Ammon's horn (tissue), 1 donor: Measurements from ENCODE around the gene LEAP2.

Experiments used
- DNase-seq: peaks from one replicate; pipeline ENCODE4 v3.0.0-alpha.2; 2016; ENCODE audit warnings: low spot score

The LEAP2 gene

DNA sequence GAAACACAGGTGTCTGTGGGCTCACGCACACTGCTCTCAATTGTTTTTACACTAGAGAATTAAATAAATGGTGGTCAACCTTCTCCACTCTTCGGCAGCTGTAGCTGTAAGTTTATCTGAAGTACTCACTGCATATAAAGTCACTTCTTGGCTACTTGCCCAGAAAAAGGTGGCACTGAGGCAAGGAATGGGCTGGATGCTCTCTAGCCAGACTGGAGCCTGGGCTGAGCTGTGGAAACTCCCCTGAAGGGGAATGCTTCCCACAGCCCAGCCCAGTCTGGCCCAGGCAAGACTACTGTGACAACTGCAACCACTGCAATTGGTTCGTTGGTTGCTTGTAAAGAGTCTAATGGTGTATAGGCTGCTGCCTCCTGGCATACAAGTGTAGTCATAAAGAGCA, 4.5 kb downstream of the LEAP2 start:
- peak; percentile 41 for DNase-seq

DNA sequence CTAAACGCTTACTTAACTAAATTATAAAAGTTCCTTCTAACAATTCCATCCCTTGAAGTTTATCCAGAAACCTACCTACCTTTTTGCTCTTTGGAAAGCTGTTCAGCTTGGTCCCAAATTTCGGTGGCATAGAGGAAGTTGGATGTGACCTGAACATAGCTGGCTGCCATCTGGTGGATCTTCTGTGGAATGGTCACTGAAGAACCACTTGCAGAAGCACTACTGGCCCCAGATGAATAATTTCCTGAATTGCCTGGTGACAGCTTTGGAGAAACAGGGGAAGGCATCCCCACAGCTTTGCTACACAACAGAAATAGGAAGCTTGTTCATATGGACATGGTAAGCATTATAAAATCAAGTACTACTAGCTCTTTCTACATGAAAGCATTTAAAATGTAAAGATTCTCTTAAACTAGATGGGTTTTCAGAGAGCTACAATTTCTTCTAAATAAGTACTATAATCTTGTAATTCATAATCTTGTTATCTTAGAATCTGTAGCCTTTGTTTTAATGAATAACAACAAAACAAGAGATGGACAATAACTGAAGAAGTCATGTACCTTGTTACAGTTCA, 9.9 kb downstream of the LEAP2 start:
- peak; percentile 91 for DNase-seq

GRCh38 chr5:132884548-132884947, 11.1 kb downstream of the LEAP2 start:
- no peak for DNase-seq

DNA sequence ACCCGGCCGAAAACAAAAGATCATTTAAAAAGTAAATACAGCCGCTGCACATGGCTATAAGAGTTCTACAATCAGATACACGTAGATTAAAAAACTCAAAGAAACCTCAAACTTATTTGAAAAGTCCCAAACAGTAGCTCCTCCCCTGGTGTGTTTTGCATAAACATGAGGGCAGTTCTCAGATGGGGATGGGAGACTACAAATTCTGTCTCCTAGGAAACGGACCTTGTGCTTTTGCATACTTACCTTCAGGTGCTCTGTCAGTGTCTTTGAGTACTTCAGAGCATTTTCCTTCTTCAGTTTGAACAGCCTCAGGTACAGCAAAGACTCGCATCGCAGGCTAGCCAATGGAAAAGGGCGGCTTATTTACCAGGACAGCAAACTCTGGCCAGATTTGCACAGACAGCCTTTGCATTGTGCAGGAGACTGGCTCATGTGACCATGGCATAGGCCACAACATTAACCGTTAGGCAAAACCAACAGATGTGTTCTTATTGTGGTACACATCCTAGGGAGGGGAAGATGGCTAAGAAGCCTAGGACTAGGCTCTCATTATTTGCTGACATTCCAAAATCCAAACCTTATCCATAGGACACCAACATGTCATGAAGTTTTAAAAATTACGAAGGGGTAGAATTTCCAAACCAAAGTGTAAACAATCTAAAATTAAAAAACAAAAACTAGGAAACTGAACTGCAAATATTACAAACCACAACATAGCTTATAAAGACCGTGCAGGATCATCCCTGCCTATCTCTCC, 12.8 kb downstream of the LEAP2 start:
- DNase-seq: no peak

DNA sequence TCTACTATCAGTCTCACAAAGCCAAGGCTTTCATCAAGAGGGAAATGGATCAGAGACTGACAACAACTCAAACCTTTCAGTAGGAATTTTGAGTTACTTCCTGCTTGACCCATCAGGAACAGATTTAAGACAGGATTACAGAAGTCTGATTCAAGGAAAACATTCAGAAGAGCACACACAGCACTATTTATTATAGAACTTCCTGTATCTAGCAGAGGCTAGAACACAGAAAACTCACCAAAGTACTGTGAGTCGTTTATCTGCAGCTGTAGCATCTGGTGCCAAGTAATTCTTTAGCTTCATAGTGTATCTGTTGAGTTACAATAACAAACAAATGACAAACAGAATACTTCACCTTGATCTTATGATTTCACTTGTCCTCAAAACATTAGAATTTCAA, 13.8 kb downstream of the LEAP2 start:
- DNase-seq: no peak

GRCh38 chr5:132889501-132889900, 16.0 kb downstream of the LEAP2 start:
- no peak for DNase-seq

GRCh38 chr5:132890817-132891216, 17.3 kb downstream of the LEAP2 start:
- DNase-seq: no peak

- DNase-seq: no peak
Observed at GRCh38 chr5:132895719-132896305, 22.3 kb downstream of the LEAP2 start.

GRCh38 chr5:132896685-132897084, 23.2 kb downstream of the LEAP2 start:
- DNase-seq: no peak

- no peak for DNase-seq
Observed at GRCh38 chr5:132898094-132898493, 24.6 kb downstream of the LEAP2 start.

DNA sequence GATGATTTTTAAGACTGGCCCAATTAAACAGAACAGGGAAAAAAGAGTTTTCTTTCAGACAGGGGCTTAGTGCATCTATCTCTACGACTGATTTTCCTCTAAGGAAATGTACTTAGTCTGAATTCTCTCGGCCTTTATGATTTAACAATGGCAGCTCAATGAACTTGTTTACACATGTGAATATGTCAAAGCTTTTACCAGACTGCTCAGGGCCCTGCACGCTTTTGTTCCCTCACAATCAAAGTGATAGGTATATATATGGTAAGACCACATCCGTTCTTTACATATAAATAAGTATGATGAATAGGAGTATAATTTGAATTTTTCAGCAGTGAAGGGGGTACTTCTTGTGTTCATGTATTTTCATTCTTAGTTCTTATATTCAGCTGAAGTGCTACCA, 27.6 kb downstream of the LEAP2 start:
- no peak for DNase-seq

DNA sequence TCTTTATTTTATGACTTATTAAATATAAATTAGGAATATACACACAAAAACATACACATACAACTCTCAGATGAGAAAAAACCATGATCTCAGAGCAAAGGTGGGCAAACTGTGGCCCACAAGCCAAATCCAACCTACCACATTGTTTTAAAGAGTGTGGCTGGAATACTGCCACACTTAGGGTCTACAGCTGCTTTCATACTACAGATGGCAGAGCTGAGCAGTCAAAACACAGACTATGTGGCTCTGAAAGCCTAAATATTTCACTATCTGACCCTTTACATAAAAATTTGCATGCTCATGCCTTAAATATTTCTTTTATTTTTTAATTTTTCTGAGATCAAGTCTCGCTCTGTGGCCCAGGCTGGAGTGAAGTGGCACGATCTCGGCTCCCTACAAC, 28.3 kb downstream of the LEAP2 start:
- DNase-seq: no peak

DNA sequence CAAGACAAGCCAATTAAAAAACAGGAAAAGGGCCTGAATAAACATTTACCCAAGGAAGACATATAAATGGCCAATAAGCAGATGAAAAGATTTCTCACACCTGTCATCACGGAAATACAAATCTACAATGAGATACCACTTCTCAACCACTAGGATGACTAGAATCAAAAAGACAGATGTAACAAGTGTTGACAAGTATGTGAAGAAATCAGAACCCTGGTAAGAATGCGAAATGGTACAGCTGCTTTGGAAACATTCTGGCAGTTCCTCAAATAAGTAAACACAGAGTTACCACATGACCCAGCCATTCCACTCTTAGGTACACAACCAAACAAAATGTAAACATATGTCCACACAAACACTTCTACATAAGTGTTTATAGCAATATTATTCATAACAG, 32.5 kb downstream of the LEAP2 start:
- no peak for DNase-seq

- no peak for DNase-seq
Observed at GRCh38 chr5:132907161-132907560, 33.7 kb downstream of the LEAP2 start.

DNA sequence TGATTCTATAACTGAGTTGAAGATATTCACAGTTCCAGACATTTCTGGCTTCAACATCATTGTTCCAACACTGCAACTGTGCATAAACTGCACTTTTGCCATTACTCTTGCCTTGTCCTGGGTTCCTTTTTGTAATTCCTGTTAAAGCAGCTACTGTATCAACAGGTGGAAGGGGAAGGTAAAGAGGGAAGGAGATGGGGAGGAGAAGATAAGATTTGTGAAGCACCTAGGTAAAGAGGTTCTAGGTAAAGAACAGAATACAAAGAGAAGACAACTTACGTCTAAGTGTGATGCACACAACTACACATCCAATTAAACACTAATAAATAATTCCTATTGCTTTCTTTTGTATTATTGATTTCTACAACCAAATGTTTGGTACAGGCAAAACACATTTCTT, 36.2 kb downstream of the LEAP2 start:
- no peak for DNase-seq

DNA sequence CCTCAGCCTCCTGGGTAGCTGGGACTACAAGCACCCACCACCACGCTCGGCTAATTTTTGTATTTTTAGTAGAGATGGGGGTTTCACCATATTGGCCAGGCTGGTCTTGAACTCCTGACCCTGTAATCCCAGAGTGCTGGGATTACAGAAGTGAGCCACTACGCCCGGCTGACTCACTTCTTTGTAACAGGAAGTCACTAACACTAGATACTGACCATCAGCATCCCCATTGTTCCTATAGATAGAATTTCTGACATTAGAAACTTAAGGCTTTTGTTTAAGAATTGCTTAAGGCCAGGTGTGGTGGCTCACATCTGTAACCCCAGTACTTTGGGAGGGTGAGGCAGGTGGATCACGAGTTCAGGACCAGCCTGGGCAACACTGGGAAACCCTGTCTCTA, 42.2 kb downstream of the LEAP2 start:
- DNase-seq: no peak

DNA sequence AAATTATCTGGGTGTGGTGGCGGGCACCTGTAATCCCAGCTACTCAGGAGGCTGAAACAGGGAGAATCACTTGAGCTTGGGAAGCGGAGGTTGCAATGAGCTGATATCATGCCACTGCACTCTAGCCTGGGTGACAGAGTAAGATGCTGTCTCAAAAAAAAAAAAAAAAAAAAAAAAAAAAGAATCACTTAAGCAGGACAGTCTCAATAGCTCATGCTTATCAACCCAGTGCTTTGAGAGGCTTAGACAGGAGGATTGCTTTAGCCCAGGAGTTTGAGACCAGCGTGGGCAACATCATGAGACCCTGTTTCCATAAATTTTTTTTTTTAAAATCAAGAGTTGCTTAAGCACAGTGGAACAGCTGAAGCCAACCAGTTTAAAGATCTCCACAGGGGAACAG, 42.6 kb downstream of the LEAP2 start:
- DNase-seq: no peak
